ENCODE results near the gene CEP290.

Gene CEP290

GRCh38 chr12:88145567-88146505, 3.9 kb upstream of the CEP290 start (continued):
- 0 out of 2 replicates have a peak, but pooled peaks have one; percentile 10 for TF ChIP-seq ZBTB8A (tag by site-specific recombination; IDR thresholded peaks at IDR 0.05)
- peak; percentile 33; the same call in 1 of the 2 replicates for TF ChIP-seq ZNF843 (tag by site-specific recombination; IDR thresholded peaks at IDR 0.05)
- no peak for TF ChIP-seq ZNF2 (tag by site-specific recombination; IDR thresholded peaks at IDR 0.05)
- no peak for TF ChIP-seq ZNF155 (tag by site-specific recombination; IDR thresholded peaks at IDR 0.05)
- no peak for TF ChIP-seq ZNF624 (tag by site-specific recombination; IDR thresholded peaks at IDR 0.05)
- no peak for TF ChIP-seq ZNF639 (tag by site-specific recombination; IDR thresholded peaks at IDR 0.05)
- no peak for TF ChIP-seq ZNF645 (tag by site-specific recombination; IDR thresholded peaks at IDR 0.05)
- TF ChIP-seq SALL2 (tag by site-specific recombination; IDR thresholded peaks at IDR 0.05; ENCODE audit: borderline replicate concordance) = no peak
- peak; percentile 31; the same call in 1 of the 2 replicates for TF ChIP-seq SCRT2 (tag by site-specific recombination; IDR thresholded peaks at IDR 0.05)
- TF ChIP-seq PRDM10 (tag by site-specific recombination; IDR thresholded peaks at IDR 0.05) = peak; percentile 49

GRCh38 chr12:88144546-88145468, 2.9 kb upstream of the CEP290 start:
- ChIA-PET POLR2A (no interaction called here), CTCF (interaction anchor here (0.7 kb wide), 2 partner anchors 24 to 248 kb away, joined by 3 read pairs; no protein-coding TSS in a partner anchor)
- H3K4me1 ChIP-seq (ENCODE audit: control insufficient read depth, insufficient read depth, low read length) = peaks cover 7% of the 10 kb centered on the region
- peak overlapping the region; percentile 66 for H3K27ac ChIP-seq (ENCODE audit: extremely low read depth, low read depth, low read length)
- H3K36me3 ChIP-seq (ENCODE audit: control insufficient read depth in 2 of 2, insufficient read depth in 1 of 2, low read length in 2 of 2) = peaks cover 7 to 14% of the 10 kb centered on the region in 2 experiments
- no peaks in the 10 kb centered on the region for H3K9me3 ChIP-seq (ENCODE audit: control insufficient read depth, insufficient read depth, low read depth, low read length)
- H3K4me3 ChIP-seq (ENCODE audit: low read depth, low read length) = no peak overlapping the region
- TF ChIP-seq ZNF843 (tag by site-specific recombination; IDR thresholded peaks at IDR 0.05) (peak; percentile 39; the same call in 1 of the 2 replicates), IKZF3 (tag by site-specific recombination; IDR thresholded peaks at IDR 0.05) (peak; percentile 55; the same call in 1 of the 2 replicates), ZNF776 (tag by site-specific recombination; IDR thresholded peaks at IDR 0.05; ENCODE audit: borderline replicate concordance) (no peak), ZBTB20 (tag by site-specific recombination; IDR thresholded peaks at IDR 0.05) (peak; percentile 67), ZEB2 (tag by site-specific recombination; IDR thresholded peaks at IDR 0.05) (peak; percentile 11; the same call in 1 of the 2 replicates), WT1 (tag by site-specific recombination; IDR thresholded peaks at IDR 0.05) (peak; percentile 42; the same call in 1 of the 2 replicates), PRDM6 (tag by site-specific recombination; IDR thresholded peaks at IDR 0.05) (peak; percentile 82), ZNF664 (tag by site-specific recombination; IDR thresholded peaks at IDR 0.05) (no peak), ZNF335 (tag by site-specific recombination; conservative IDR thresholded peaks at IDR 0.05) (peak; percentile 29; the same call in 1 of the 2 replicates), ZNF18 (tag by site-specific recombination; IDR thresholded peaks at IDR 0.05) (peak; percentile 34)

All from HEK293 (cell line).